Measurements from ENCODE around the gene APOL4. TPM values are rescaled to one million over a fixed set of nuclear protein-coding genes. Genes with fewer than 3 reads are reported as not detected.

Gene APOL4
- polyA plus RNA-seq, 1 donor (not counting 4 experiments of a cell fraction or from before 2014, with no cell fraction given): 0.08 TPM

- Histone ChIP-seq H3K9me1 (ENCODE audit: control insufficient read depth, extremely low read depth, insufficient read depth, low read length) (no peaks in the 10 kb centered on the region), H2AFZ (ENCODE audit: control insufficient read depth, low read length) (no peak overlapping the region), H3K4me3 (ENCODE audit: control insufficient read depth in 2 of 3, extremely low read depth in 1 of 3, insufficient read depth in 2 of 3, low read depth in 1 of 3, low read length in 3 of 3) (no peak overlapping the region), H3K9ac (ENCODE audit: control insufficient read depth, extremely low read depth, insufficient read depth, low read length) (no peak overlapping the region), H3K79me2 (ENCODE audit: control insufficient read depth, insufficient read depth, low read length) (no peaks in the 10 kb centered on the region), H3K4me2 (ENCODE audit: control insufficient read depth, extremely low read depth, insufficient read depth, low read depth, low read length) (no peak overlapping the region), H3K4me1 (ENCODE audit: control insufficient read depth, extremely low read depth, insufficient read depth, low read length) (no peaks in the 10 kb centered on the region), H3K27me3 (ENCODE audit: control insufficient read depth, extremely low read depth, insufficient read depth, low read length) (peaks cover 6% of the 10 kb centered on the region), H3K27ac (ENCODE audit: control insufficient read depth, insufficient read depth, low read length) (no peak overlapping the region), H3K9me3 (ENCODE audit: control insufficient read depth, low read depth, low read length) (no peaks in the 10 kb centered on the region), H3K36me3 (ENCODE audit: control insufficient read depth in 2 of 2, extremely low read depth in 1 of 2, insufficient read depth in 2 of 2, low read length in 2 of 2) (no peaks in the 10 kb centered on the region), H4K20me1 (ENCODE audit: control insufficient read depth, extremely low read depth, insufficient read depth, low read length) (no peaks in the 10 kb centered on the region)
- TF ChIP-seq EZH2 (IDR thresholded peaks at IDR 0.05; ENCODE audit: low read length) (no peak), CTCF (optimal IDR thresholded peaks at IDR 0.05 in 1 of 3, IDR thresholded peaks at IDR 0.05 in 1 of 3, conservative IDR thresholded peaks at IDR 0.05 in 1 of 3; ENCODE audit: extremely low read depth in 1 of 3, insufficient read depth in 2 of 3, low read length in 3 of 3) (no peak)
- dilution Hi-C loops (cut with MboI; ENCODE audit: extremely low pct_ligation_motif_present, low sequenced_read_pairs): no loop called here
- FAIRE-seq (no peak), DNase-seq (ENCODE audit: low read depth, low spot score) (no peak)
Measured at GRCh38 chr22:36149441-36149840, 52.2 kb downstream of the APOL4 start.

DNA sequence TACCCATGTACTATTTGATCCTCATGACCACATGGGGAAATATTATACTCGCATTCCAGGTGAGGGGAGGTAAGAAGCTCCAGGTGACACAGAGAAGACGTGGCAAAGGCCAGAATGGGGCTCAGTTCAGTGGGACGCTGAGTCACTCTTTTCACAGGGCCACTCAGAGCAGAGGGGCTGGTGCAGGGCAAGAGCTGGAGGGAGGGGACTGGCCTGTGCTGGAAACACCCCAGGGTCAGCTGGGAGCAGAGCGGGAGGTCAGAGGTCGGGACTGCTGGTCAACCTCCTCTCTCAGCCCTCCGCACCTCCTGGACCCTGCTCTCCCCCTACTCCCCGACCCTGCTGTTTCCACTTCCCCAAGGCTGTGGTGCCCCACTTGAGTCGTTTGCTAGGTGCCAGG lies 53.2 kb downstream of the APOL4 start:
- Histone ChIP-seq H2AFZ (ENCODE audit: control insufficient read depth, low read length) (no peak overlapping the region), H3K4me1 (ENCODE audit: control insufficient read depth, extremely low read depth, insufficient read depth, low read length) (no peaks in the 10 kb centered on the region), H4K20me1 (ENCODE audit: control insufficient read depth, extremely low read depth, insufficient read depth, low read length) (no peaks in the 10 kb centered on the region), H3K4me2 (ENCODE audit: control insufficient read depth, extremely low read depth, insufficient read depth, low read depth, low read length) (no peak overlapping the region), H3K27me3 (ENCODE audit: control insufficient read depth, extremely low read depth, insufficient read depth, low read length) (peaks cover 6% of the 10 kb centered on the region), H3K9me3 (ENCODE audit: control insufficient read depth, low read depth, low read length) (no peaks in the 10 kb centered on the region), H3K36me3 (ENCODE audit: control insufficient read depth in 2 of 2, extremely low read depth in 1 of 2, insufficient read depth in 2 of 2, low read length in 2 of 2) (no peaks in the 10 kb centered on the region), H3K9ac (ENCODE audit: control insufficient read depth, extremely low read depth, insufficient read depth, low read length) (no peak overlapping the region), H3K9me1 (ENCODE audit: control insufficient read depth, extremely low read depth, insufficient read depth, low read length) (no peaks in the 10 kb centered on the region), H3K27ac (ENCODE audit: control insufficient read depth, insufficient read depth, low read length) (no peak overlapping the region), H3K4me3 (ENCODE audit: control insufficient read depth in 2 of 3, extremely low read depth in 1 of 3, insufficient read depth in 2 of 3, low read depth in 1 of 3, low read length in 3 of 3) (no peak overlapping the region), H3K79me2 (ENCODE audit: control insufficient read depth, insufficient read depth, low read length) (no peaks in the 10 kb centered on the region)
- DNase-seq (ENCODE audit: low read depth, low spot score) (no peak), FAIRE-seq (no peak)
- no peak for TF ChIP-seq EZH2 (IDR thresholded peaks at IDR 0.05; ENCODE audit: low read length)
- TF ChIP-seq CTCF (optimal IDR thresholded peaks at IDR 0.05 in 1 of 3, IDR thresholded peaks at IDR 0.05 in 1 of 3, conservative IDR thresholded peaks at IDR 0.05 in 1 of 3; ENCODE audit: extremely low read depth in 1 of 3, insufficient read depth in 2 of 3, low read length in 3 of 3): no peak
- dilution Hi-C loops (cut with MboI; ENCODE audit: extremely low pct_ligation_motif_present, low sequenced_read_pairs): no loop called here

Measured in keratinocyte (primary cell).